Smooth muscle cell (in vitro differentiated cells): ENCODE results near the gene CCDC3. TPM values are rescaled to one million over a fixed set of nuclear protein-coding genes. Genes with fewer than 3 reads are reported as not detected.

Source experiments
- DNase-seq: peaks from one replicate; lab custom pipeline; 2025; ENCODE audit not compliant: unreplicated experiment; lab: John Stamatoyannopoulos, UW
- H2AFZ ChIP-seq: fragments of 200-600 bp; sonication (generic); 2 replicates; pipeline ENCODE4 v1.6.0; 2016; ENCODE audit warnings: antibody characterized with exemption, low read depth, mild to moderate bottlenecking
- H3F3A ChIP-seq: fragments of 200-600 bp; sonication (generic); 2 replicates; pipeline ENCODE4 v1.6.0; 2017; ENCODE audit warnings: antibody characterized with exemption, low read depth
- H3K27ac ChIP-seq: fragments of 200-600 bp; sonication (generic); 2 replicates; pipeline ENCODE4 v1.5.1; 2016; ENCODE audit warnings: low read depth, mild to moderate bottlenecking
- H3K27me3 ChIP-seq: fragments of 200-600 bp; sonication (generic); 2 replicates; pipeline ENCODE4 v1.6.1; 2016; ENCODE audit warnings: low read depth, mild to moderate bottlenecking
- H3K36me3 ChIP-seq: fragments of 200-600 bp; sonication (generic); 2 replicates; pipeline ENCODE4 v1.5.1; 2016; ENCODE audit warnings: low read depth
- H3K4me1 ChIP-seq: fragments of 200-600 bp; sonication (generic); 2 replicates; pipeline ENCODE4 v1.5.1; 2016; ENCODE audit warnings: low read depth
- H3K4me2 ChIP-seq: fragments of 200-600 bp; sonication (generic); 2 replicates; pipeline ENCODE4 v1.6.0; 2016; ENCODE audit warnings: mild to moderate bottlenecking
- H3K4me3 ChIP-seq: fragments of 200-600 bp; sonication (generic); 2 replicates; pipeline ENCODE4 v1.5.1; 2016; ENCODE audit warnings: mild to moderate bottlenecking
- H3K79me2 ChIP-seq: fragments of 200-600 bp; sonication (generic); 2 replicates; pipeline ENCODE4 v1.6.0; 2016; ENCODE audit warnings: low read depth, mild to moderate bottlenecking
- H3K9ac ChIP-seq: fragments of 200-600 bp; sonication (generic); 2 replicates; pipeline ENCODE4 v1.6.0; 2016; ENCODE audit warnings: low read depth
- H3K9me3 ChIP-seq: fragments of 200-600 bp; sonication (generic); replicated peaks from 2 replicates; pipeline ENCODE4 v1.5.1; 2016; ENCODE audit warnings: low read depth
- H4K20me1 ChIP-seq: fragments of 200-600 bp; sonication (generic); 2 replicates; pipeline ENCODE4 v1.6.0; 2016; ENCODE audit warnings: low read depth
- WGBS: methylation state at CpG from one replicate; pipeline ENCODE4 v1.1.7; 2016; ENCODE audit warnings: low lambda C conversion rate; 5-methylcytosine and 5-hydroxymethylcytosine counted together
- polyA plus RNA-seq: library from polyadenylated mRNA; unstranded; fragments of >200 nt; fragmentation: Nextera tagmentation; extraction: Ambion mirVana; gene quantifications from 2 replicates; pipeline ENCODE4 v1.2.1, GENCODE V29; 2016
- total RNA-seq: library from RNA; depleted of rRNA; stranded (reverse); fragments of >200 nt; gene quantifications from 2 replicates; pipeline ENCODE4 v1.2.3, GENCODE V29; 2014
- TF ChIP-seq, protein P1 (sequence below): fragments of 200-600 bp; sonication (generic); IDR thresholded peaks from 2 replicates; pipeline ENCODE4 v1.5.1; 2017; ENCODE audit warnings: borderline replicate concordance, mild to moderate bottlenecking, antibody characterized with exemption; ENCODE audit not compliant: insufficient read depth, poor library complexity, severe bottlenecking

CCDC3 gene
- total and polyA plus RNA-seq, 2 experiments from 2014 or later, result 39.2 to 46.0 TPM

DNA sequence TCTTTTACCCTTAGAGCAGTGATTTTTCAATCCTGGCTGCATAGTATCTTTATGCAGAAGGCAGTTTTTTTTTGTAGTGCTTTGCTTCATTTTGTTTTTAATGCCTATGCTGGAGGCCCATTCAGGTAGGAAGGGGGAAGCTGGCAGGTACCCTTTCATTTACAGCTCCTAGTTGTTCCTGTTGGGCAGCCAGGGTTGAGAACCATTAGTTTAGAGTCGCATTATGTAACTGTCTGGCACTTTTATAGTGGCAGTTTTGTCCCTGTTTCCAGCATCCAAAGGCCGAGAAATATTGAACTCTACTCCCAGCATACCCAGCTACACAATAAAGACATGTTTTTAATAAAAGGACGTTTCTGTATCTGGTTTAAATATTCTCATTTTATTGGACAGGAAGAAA, 110.6 kb downstream of the CCDC3 start:
- H3K9me3 ChIP-seq, result no peaks in the 10 kb centered on the region
- TF ChIP-seq, protein P1, sequence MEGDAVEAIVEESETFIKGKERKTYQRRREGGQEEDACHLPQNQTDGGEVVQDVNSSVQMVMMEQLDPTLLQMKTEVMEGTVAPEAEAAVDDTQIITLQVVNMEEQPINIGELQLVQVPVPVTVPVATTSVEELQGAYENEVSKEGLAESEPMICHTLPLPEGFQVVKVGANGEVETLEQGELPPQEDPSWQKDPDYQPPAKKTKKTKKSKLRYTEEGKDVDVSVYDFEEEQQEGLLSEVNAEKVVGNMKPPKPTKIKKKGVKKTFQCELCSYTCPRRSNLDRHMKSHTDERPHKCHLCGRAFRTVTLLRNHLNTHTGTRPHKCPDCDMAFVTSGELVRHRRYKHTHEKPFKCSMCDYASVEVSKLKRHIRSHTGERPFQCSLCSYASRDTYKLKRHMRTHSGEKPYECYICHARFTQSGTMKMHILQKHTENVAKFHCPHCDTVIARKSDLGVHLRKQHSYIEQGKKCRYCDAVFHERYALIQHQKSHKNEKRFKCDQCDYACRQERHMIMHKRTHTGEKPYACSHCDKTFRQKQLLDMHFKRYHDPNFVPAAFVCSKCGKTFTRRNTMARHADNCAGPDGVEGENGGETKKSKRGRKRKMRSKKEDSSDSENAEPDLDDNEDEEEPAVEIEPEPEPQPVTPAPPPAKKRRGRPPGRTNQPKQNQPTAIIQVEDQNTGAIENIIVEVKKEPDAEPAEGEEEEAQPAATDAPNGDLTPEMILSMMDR, result no peak
- no peak overlapping the region for H3K27ac ChIP-seq
- H4K20me1 ChIP-seq, result no peaks in the 10 kb centered on the region
- H2AFZ ChIP-seq, result no peak overlapping the region
- no peaks in the 10 kb centered on the region for H3K36me3 ChIP-seq
- H3K4me2 ChIP-seq, result no peak overlapping the region
- H3K79me2 ChIP-seq, result no peaks in the 10 kb centered on the region
- H3K4me1 ChIP-seq, result no peaks in the 10 kb centered on the region
- H3K27me3 ChIP-seq, result no peaks in the 10 kb centered on the region
- WGBS, result 81% methylated on average over 3 of the region's 3 CpGs
- no peak for DNase-seq
- no peaks in the 10 kb centered on the region for H3F3A ChIP-seq
- no peak overlapping the region for H3K4me3 ChIP-seq
- no peak overlapping the region for H3K9ac ChIP-seq

DNA sequence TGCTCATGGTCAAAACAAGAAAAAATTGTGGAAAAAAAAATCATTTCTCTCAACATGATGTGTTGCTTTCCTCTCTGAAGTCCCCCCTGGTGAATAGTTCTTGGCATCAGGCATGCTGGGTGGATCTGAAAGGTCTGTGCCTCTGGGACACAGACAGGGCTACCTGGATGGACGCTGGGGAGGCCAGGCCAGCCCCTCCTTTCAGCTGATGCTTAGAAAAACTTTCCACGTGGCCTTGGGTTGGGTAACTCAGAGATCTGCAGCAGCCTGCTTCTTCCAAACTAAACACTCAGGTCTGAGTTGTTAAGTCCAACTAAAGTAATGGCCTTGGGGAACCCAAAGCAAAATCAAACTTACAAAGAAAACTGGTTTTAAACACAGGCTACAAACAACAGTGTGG, 113.0 kb downstream of the CCDC3 start:
- Histone ChIP-seq H3K4me3 (no peak overlapping the region), H3F3A (no peaks in the 10 kb centered on the region), H3K27me3 (no peaks in the 10 kb centered on the region), H2AFZ (no peak overlapping the region), H3K9me3 (no peaks in the 10 kb centered on the region), H3K27ac (no peak overlapping the region), H3K4me1 (no peaks in the 10 kb centered on the region), H3K79me2 (no peaks in the 10 kb centered on the region), H3K36me3 (no peaks in the 10 kb centered on the region), H4K20me1 (no peaks in the 10 kb centered on the region), H3K4me2 (no peak overlapping the region), H3K9ac (no peak overlapping the region)
- 84% methylated on average over 2 of the region's 2 CpGs for WGBS
- TF ChIP-seq, protein P1, result no peak
- no peak for DNase-seq

DNA sequence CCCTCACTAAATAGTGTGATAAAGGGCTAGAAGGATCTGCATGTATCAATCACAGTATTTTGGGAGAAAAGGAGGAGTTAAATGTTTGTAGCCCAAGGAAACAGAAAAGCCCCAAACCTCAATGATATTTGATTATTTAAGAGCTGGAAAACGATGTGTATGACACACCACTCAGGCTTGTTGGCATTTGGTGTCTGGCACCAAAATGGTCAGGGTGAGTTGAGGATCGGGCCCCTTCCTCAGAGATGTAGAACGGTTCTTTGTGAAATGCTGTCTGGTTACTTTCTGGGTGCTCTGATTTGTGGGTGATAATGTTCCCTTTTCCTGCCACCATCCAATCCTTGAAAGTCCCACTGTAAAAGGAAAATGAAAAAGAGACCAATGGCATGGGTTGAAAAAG, 113.7 kb downstream of the CCDC3 start:
- Histone ChIP-seq H3K79me2 (no peaks in the 10 kb centered on the region), H3K4me3 (no peak overlapping the region), H3K4me2 (no peak overlapping the region), H4K20me1 (no peaks in the 10 kb centered on the region), H2AFZ (no peak overlapping the region), H3K27ac (no peak overlapping the region), H3K27me3 (no peaks in the 10 kb centered on the region), H3K36me3 (no peaks in the 10 kb centered on the region), H3K9ac (no peak overlapping the region), H3K4me1 (no peaks in the 10 kb centered on the region), H3F3A (no peaks in the 10 kb centered on the region), H3K9me3 (no peaks in the 10 kb centered on the region)
- WGBS, result 63% methylated on average over 3 of the region's 3 CpGs
- DNase-seq, result no peak
- TF ChIP-seq, protein P1, result no peak

DNA sequence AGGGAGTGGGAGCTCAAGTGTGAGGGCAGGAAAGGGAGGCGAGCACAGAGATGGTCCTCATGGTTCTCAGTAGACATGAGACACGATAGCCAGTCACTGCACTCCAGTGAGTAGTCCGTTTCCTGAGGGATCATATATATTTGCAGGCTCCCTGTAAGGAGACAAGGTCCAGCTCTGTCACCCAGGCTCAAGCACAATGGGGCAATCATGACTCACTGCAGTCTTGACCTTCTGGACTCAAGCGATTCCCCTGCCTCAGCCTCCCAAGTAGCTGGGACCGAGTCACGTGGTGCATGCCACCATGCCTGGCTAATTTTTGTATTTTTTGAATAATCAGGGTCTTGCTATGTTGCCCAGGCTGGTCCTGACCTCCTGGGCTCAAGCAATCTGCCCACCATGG, 116.7 kb downstream of the CCDC3 start:
- no peaks in the 10 kb centered on the region for H3K79me2 ChIP-seq
- H3K9me3 ChIP-seq, result no peaks in the 10 kb centered on the region
- H3K9ac ChIP-seq, result no peak overlapping the region
- no peaks in the 10 kb centered on the region for H3F3A ChIP-seq
- no peak overlapping the region for H3K27ac ChIP-seq
- H3K4me3 ChIP-seq, result no peak overlapping the region
- no peaks in the 10 kb centered on the region for H3K27me3 ChIP-seq
- WGBS, result 92% methylated on average over 6 of the region's 6 CpGs
- H3K4me2 ChIP-seq, result no peak overlapping the region
- no peaks in the 10 kb centered on the region for H3K4me1 ChIP-seq
- H4K20me1 ChIP-seq, result no peaks in the 10 kb centered on the region
- DNase-seq, result no peak
- no peak overlapping the region for H2AFZ ChIP-seq
- TF ChIP-seq, protein P1, result no peak
- H3K36me3 ChIP-seq, result no peaks in the 10 kb centered on the region
